IPS-NIHi7 (cell line): ENCODE results near the gene POLR3GL.
"Not testable (repeated sequence)": the region's sequence is repeated elsewhere in the genome, so short reads cannot be mapped to it uniquely, and the experiment has no call there.

ENCODE experiments used
- DNase-seq: peaks from one replicate; pipeline ENCODE4 v3.0.0; 2012; ENCODE audit warnings: mixed read lengths; ENCODE audit errors: extremely low spot score

The POLR3GL gene

GRCh38 chr1:146020058-146021049 lies 55.9 kb downstream of the POLR3GL start:
- DNase-seq, result no peak

- no peak for DNase-seq
Measured at GRCh38 chr1:146021050-146021445, 56.6 kb downstream of the POLR3GL start.

- DNase-seq, result no peak
Measured at GRCh38 chr1:146021622-146022402, 57.3 kb downstream of the POLR3GL start, which contains the start of gene HJV. TSS of gene HJV (minus strand) at chr1:146021735. CDS start at chr1:146020231, 1,504 bp downstream.

GRCh38 chr1:146022403-146023127 lies 58.1 kb downstream of the POLR3GL start:
- no peak for DNase-seq

GRCh38 chr1:146025787-146026495 lies 61.5 kb downstream of the POLR3GL start:
- DNase-seq, result not testable (repeated sequence)

GRCh38 chr1:146026650-146027049 lies 62.2 kb downstream of the POLR3GL start:
- DNase-seq, result not testable (repeated sequence)
